Activated CD4-positive, CD25-positive, alpha-beta regulatory T cell treated with anti-CD3 and anti-CD28 coated beads, Interleukin-2, amount 50 U/mL, for 16 hours (primary cell): ENCODE data around the gene RNF133.

Experiments used
- DNase-seq: peaks from one replicate; pipeline ENCODE4 v3.0.0-alpha.2; 2020; ENCODE audit warnings: low read depth, low spot score

Gene RNF133

GRCh38 chr7:122699017-122699416 lies at the start of gene RNF133:
Gene RNF133, minus strand, starts transcription at chr7:122699117. Its CDS starts 199 bp downstream, at chr7:122698918.
- no peak for DNase-seq

GRCh38 chr7:122748195-122748594 lies 49.3 kb upstream of the RNF133 start:
- DNase-seq, result no peak

- no peak for DNase-seq
These were observed 48.0 kb upstream of the RNF133 start for GRCh38 chr7:122746948-122747347.

GRCh38 chr7:122743211-122743610 lies 44.3 kb upstream of the RNF133 start:
- no peak for DNase-seq

- no peak for DNase-seq
These were observed 40.0 kb upstream of the RNF133 start for GRCh38 chr7:122738947-122739346.

- no peak for DNase-seq
These were observed 37.3 kb upstream of the RNF133 start for GRCh38 chr7:122736183-122736582.

GRCh38 chr7:122727759-122728158 lies 28.8 kb upstream of the RNF133 start:
- DNase-seq, result no peak

GRCh38 chr7:122727354-122727753 lies 28.4 kb upstream of the RNF133 start:
- no peak for DNase-seq

GRCh38 chr7:122726881-122727280 lies 28.0 kb upstream of the RNF133 start:
- no peak for DNase-seq

- no peak for DNase-seq
These were observed 25.4 kb upstream of the RNF133 start for GRCh38 chr7:122724366-122724765.

- DNase-seq, result no peak
These were observed 20.2 kb upstream of the RNF133 start for GRCh38 chr7:122719010-122719578.

GRCh38 chr7:122717356-122718089 lies 18.6 kb upstream of the RNF133 start:
- DNase-seq, result no peak

- no peak for DNase-seq
These were observed 16.3 kb upstream of the RNF133 start for GRCh38 chr7:122715183-122715582.

- DNase-seq, result no peak
These were observed 12.0 kb upstream of the RNF133 start for GRCh38 chr7:122710916-122711315.

GRCh38 chr7:122709930-122710646 lies 11.2 kb upstream of the RNF133 start:
- no peak for DNase-seq

- DNase-seq, result no peak
These were observed 7.9 kb upstream of the RNF133 start for GRCh38 chr7:122706836-122707235.

- DNase-seq, result no peak
These were observed 4.1 kb upstream of the RNF133 start, which contains the start of gene RNF148 for GRCh38 chr7:122702872-122703510. Gene RNF148, minus strand, starts transcription at chr7:122702922. Its CDS starts 172 bp downstream, at chr7:122702750.

GRCh38 chr7:122695816-122696215 lies 3.1 kb downstream of the RNF133 start:
- no peak for DNase-seq

- DNase-seq, result no peak
These were observed 4.2 kb downstream of the RNF133 start for GRCh38 chr7:122694697-122695096.

- DNase-seq, result no peak
These were observed 6.1 kb downstream of the RNF133 start for GRCh38 chr7:122692769-122693309.

GRCh38 chr7:122691569-122692235 lies 7.2 kb downstream of the RNF133 start:
- DNase-seq, result no peak
